NCI-H446 treated with DMSO at 0.1 percent for 48 hours (cell line): ENCODE data around the gene USP3.

Experiments
- DNase-seq: peaks from one replicate; lab custom pipeline; 2025; lab: John Stamatoyannopoulos, UW

The USP3 gene

GRCh38 chr15:63497642-63498467 is 6.5 kb upstream of the USP3 start:
- no peak for DNase-seq

GRCh38 chr15:63499175-63499549 is 5.2 kb upstream of the USP3 start:
- no peak for DNase-seq

GRCh38 chr15:63499611-63500010 is 4.8 kb upstream of the USP3 start:
- no peak for DNase-seq

DNA sequence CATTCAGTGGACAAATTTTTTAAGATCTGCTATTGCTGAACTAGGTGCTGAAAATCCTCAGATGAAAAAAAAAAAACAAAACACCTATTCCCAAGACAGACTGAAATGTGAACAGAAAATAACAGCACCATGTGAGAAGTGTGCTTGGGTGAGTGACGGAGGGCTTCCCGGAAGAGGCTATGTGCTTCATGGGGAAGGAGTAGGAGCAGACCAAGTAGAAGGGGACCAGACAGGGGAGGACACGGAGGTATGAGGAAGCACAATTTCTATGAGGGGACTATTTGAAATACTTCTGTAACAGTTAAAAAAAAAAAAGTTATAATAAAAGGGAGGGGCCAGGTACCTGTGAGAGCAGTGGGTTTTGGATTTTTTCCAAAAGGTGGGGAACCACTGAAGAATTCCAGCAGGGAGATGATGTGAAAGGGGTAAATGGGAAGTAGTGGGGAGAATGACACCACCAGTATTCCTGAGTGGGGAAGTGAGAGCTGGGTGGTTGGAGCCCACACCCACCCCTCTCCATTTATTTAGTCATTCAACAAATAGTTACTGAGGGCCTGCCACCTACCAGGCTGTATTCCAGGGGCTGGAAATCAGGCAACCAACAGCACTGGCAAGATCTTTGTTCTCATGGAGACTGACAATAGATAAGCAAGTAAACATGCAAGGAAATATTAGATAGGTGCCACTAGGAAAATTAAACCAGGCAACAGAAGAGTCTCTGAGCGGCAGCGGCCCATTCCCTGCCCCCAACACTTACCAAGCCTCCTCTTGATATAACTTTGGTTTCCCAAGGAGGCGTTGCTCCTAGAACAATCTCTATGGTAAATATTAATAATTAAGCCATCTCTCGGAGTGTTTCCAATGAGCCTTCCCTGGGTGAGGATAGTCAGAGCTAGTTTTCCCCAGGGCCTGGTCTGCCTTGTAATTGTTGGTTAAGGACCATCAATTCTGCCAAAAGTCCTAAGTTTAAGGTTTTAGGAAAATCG is 3.8 kb upstream of the USP3 start:
- DNase-seq: no peak

DNA sequence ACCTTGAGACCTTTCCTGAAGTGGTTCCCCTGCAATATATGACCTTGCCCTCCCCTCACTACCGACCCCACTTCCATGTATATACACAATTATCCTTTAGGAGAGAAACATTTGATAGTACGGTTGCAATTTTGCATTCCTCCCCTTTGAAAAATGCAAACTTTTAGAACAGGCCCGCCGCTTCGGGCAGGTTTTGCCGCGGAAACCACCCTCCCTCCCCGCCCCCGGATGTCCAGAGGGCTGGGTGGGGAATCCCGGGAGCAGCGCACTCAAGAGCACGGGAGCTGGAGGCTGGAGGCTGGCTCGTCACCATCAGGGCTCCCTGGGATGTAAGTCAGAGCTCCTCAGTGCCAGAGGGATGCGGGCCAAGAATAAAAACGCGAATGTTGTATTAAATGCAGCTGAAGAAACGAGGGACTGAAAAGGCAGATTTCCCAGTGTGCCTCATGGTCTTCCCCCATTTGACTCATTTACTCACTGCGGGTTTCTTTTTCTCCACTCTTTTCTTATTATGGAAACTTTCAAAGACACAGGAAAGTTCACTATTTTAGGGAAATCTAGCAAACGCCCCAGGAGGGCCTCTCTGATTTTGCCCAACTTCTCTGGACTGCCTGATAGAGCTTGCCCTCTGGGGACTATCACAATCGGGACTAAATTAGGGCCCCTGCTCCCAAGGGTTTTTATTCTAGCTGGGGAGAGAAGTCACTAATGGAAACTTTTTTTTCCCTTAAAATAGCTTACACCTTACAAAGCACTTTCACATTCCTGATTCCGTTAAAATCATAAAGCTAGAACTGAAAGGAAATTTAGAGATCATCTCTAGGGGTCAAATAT is 2.9 kb upstream of the USP3 start:
- peak; percentile 66 for DNase-seq

DNA sequence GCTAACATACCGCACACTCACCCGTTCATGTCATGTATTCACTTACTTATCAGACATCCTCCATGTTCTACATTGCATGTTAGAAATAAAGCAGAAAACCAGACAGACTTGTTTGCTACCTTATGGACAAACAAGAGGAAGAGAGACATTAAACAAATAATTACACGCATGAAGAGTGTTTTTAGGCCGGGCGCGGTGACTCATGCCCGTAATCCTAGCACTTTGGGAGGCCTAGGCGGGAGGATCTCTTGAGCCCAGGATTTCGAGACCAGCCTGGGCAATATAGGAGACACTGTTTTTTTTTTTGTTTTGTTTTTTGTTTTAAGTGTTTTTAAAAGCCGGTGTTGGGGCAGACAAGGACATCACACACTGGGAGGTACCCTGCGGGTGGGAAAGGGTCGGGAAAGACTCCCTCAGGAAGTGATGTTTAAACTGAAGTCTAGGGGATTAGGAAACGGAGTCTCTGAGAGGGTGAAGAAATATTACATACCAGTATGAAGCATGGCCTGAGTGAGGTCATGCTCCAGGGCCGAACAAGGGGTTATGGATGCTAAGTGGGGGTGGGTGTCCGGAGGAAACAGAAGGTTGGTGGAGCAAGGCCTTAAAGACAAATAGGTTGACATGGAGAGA is 2.1 kb upstream of the USP3 start:
- no peak for DNase-seq

DNA sequence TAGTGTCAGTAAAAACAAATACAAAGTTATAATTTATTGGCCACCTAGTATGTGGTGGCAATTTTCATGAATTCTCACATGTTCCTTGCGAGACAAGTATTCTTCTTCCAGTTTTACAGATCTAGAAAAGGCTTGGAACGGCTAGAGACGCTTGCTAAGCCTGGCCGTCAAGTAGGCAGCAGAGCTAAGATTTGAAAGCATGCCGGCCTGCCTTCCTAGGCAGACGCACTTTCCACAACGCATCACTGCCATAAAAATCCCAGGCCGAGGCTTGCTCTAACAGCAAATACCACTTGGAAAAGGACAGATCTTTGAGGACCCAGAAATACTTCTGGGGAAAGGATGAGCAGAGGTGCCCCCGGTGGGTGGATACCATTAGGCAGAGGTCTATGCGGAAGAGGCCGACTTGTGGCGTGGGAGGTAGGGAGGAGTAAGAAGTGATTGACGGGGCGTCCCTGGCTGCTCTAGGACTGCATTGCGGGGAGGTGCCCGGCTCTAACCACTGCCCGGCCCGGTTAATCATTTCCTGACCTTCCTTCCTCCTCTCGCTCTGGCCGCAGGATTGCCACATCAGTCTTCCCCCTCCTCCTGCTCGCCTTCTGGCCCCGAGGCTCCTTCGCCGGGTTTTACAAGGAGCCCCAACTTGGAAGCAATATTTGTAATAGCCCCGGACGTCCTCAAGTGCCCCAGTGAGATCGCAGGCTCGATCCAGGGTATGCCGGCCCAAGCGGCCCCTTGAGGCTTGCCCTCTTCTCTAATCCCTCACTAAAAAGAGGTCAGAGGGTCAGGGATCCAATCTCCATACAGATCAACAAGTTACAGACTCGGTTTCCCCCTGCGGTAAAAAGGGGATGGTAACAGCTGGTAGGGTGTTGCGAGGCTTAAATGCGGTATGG is 1.3 kb upstream of the USP3 start:
- DNase-seq: no peak

DNA sequence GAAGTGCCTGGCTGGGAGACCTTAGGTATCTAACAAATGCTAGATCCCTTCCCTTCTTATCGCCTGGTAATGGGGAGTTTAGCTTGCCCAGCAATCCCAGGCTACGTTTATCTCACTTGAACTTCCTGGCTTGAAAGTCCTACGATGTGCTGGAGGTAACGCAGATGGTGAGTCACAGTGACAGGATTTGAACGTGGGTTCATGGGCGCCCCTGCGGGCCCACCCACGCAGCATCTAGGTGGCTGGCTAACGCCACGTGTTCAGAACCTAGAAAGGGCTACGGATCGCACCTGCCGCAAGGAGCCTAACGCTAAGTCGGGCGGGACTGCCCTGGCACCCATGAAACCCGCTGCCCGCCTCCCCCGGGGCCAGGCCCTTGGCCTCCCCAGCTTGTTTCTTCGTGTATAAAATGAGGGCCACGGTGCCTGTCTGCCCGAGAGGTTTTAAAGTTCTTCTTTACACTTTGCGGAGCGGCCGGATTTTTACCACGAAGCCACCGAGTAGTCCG is 600 bp upstream of the USP3 start:
- no peak for DNase-seq

GRCh38 chr15:63504979-63505841 is 817 bp downstream of the USP3 start:
- no peak for DNase-seq

DNA sequence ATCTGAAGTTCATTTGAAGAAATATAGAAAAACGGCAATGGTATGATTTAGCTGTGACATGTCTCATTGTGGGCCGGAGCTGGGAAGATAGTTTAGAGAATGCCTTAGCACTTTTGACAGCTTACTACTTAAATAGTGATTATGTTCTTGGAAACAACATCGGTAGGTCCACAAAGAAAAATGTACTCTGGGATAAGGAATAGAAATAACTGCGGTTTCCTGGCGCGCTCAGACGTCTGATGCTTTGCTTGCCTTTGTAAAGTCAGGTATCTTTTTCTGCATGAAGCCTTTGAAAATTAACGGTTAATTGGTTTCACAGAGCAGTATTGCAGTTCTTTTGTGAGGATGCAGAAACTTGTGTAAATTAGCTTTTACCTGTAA is 1.4 kb downstream of the USP3 start:
- DNase-seq: no peak

DNA sequence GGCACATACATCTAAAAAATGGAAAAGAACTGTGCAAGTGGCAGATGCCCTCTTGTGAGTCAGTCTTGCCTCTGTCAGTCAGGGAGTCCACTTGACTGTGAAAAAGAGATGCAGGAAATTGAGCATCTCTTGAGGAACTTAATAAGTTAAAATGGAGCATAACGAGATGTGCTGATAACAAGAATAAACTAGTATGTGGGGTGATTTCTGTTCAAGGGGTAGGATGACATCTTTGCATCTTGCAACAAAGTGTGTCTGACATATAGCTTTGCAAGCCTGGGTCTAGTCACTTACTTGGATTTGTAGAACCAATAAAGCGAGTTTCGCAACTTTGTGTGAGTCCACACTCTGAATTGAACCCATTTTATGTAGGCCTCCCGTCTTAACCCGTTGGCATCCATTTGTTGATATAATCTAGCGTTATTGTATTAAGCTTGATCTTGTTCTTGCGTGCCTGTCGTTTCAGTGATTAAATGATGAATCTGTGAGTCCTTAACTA is 2.2 kb downstream of the USP3 start:
- no peak for DNase-seq

- DNase-seq: no peak
Measured at GRCh38 chr15:63507878-63508818, 3.8 kb downstream of the USP3 start.

DNA sequence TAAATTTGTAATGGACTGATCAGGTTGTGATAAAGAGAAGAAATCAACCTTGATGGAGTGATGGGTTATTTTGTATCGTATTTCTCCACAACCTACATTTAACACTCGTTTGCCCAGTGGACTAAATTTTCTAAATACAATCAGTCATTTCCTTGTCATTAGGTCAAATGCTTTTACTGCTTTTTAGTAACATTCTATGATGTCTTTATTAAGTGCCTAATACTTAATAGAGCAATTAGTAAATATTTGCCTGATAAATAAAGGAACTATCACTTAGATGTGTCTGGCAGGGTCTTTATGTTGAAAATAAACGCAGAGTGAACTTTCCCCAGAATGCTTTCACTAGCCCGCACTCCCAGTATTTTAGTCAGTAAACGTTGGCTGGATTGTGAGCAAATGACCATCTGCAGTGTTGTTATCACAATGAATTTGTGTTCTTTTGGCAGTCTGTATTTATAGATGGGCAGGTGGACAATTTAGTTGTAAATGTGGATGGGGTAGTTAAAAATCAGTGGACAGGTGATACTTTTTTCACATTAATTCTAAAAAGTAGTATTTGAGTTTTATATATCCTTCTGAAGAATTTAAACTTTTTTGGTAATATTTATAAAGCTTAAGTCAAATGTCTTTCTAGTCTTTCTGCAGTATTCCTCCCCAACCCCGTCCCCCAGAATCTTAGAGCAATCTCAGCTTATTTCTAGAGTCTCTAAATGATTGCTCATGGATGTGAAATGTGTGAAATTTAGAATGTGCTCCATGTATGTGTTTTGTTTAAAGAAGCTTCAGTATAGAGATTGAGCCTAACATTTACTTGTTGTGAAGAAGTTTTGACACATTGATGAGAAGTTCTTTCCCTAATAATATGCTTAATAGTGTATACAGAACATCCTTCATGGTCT is 4.9 kb downstream of the USP3 start:
- DNase-seq: no peak

GRCh38 chr15:63509955-63510940 is 5.9 kb downstream of the USP3 start:
- no peak for DNase-seq

DNA sequence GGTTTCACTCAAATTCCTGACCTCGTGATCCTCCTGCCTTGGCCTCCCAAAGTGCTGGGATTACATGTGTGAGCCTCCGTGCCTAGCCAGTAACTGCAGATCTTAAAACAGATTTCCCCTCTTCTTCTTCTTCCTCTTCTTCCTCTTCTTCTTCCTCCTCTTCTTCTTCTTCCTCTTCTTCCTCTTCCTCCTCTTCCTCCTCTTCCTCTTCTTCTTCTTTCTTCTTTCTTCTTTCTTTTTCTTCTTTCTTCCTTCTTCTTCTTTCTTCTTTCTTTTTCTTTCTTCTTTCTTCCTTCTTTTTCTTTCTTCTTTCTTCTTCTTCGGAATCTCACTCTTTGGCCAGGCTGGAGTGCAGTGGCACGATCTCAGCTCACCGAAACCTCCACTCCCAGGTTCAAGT is 7.8 kb downstream of the USP3 start:
- no peak for DNase-seq

- DNase-seq: no peak
Measured at GRCh38 chr15:63513271-63513670, 8.9 kb downstream of the USP3 start.
